AG10803 (cell line): ENCODE data around the gene DOCK4.
A peak's percentile ranks its signal among the peaks of the same experiment; 100 is the strongest.

Source experiments
- DNase-seq: peaks from one replicate; pipeline ENCODE4 v3.0.0; 2010; ENCODE audit warnings: low read depth
- H3K4me3 ChIP-seq: 2 replicates; pipeline ENCODE4 v1.5.1; 2011; ENCODE audit warnings: mild to moderate bottlenecking, low read length, control low read depth
- CTCF ChIP-seq: conservative IDR thresholded peaks from 2 replicates; pipeline ENCODE4 v1.5.1; 2011; ENCODE audit warnings: mild to moderate bottlenecking, low read length, control low read depth, inconsistent platforms

DOCK4 gene

GRCh38 chr7:112060625-112061024, 145.6 kb downstream of the DOCK4 start:
- no peak for TF ChIP-seq CTCF
- no peak for DNase-seq
- H3K4me3 ChIP-seq = no peak overlapping the region

GRCh38 chr7:112059675-112060074, 146.5 kb downstream of the DOCK4 start:
- no peak for DNase-seq
- TF ChIP-seq CTCF = no peak
- H3K4me3 ChIP-seq = no peak overlapping the region

- DNase-seq = no peak
These were observed 147.5 kb downstream of the DOCK4 start for GRCh38 chr7:112058686-112059085.

GRCh38 chr7:112056409-112056808, 149.8 kb downstream of the DOCK4 start:
- no peak overlapping the region for H3K4me3 ChIP-seq
- no peak for TF ChIP-seq CTCF
- DNase-seq = peak; percentile 4

More at GRCh38 chr7:112058686-112059085, 147.5 kb downstream of the DOCK4 start:
- TF ChIP-seq CTCF = no peak
- no peak overlapping the region for H3K4me3 ChIP-seq

- DNase-seq = no peak
- TF ChIP-seq CTCF = no peak
- no peak overlapping the region for H3K4me3 ChIP-seq
These were observed 152.5 kb downstream of the DOCK4 start for GRCh38 chr7:112053737-112054069.

- DNase-seq = no peak
- H3K4me3 ChIP-seq = no peak overlapping the region
- TF ChIP-seq CTCF = no peak
These were observed 153.0 kb downstream of the DOCK4 start for GRCh38 chr7:112052993-112053736.

GRCh38 chr7:112052498-112052897, 153.7 kb downstream of the DOCK4 start:
- TF ChIP-seq CTCF = no peak
- DNase-seq = no peak
- no peak overlapping the region for H3K4me3 ChIP-seq
